Activated B cell treated with CpG ODN at 0.5 μM for 24 hours (primary cell): Measurements from ENCODE around the gene TCF12. TPM values are rescaled to one million over a fixed set of nuclear protein-coding genes. Genes with fewer than 3 reads are reported as not detected.

ENCODE experiments used
- ATAC-seq: fragments of 200-7000 bp; cut with Tn5 transposase; one replicate; pipeline ENCODE4 v1.10.0; 2021; ENCODE audit warnings: low read depth, mild to moderate bottlenecking, moderate library complexity
- CTCF ChIA-PET: fragments of 350-600 bp; sonication (Branson Sonifier 250); formaldehyde crosslinking; loops from one replicate; lab custom pipeline; 2021; ENCODE audit warnings: antibody characterized with exemption; lab: Charles Lee
- POLR2A ChIA-PET: fragments of 350-600 bp; sonication (Branson Sonifier 250); formaldehyde crosslinking; loops from one replicate; lab custom pipeline; 2021; ENCODE audit warnings: antibody characterized with exemption; lab: Charles Lee
- DNase-seq: peaks from one replicate; pipeline ENCODE4 v3.0.0; 2022
- H3K27ac Mint-ChIP-seq: one replicate; pipeline ENCODE4 v1.8.0; 2020; ENCODE audit warnings: mixed read lengths
- H3K27me3 Mint-ChIP-seq: one replicate; pipeline ENCODE4 v1.8.0; 2021; ENCODE audit warnings: mixed read lengths
- H3K36me3 Mint-ChIP-seq: one replicate; pipeline ENCODE4 v1.8.0; 2021; ENCODE audit warnings: low read depth, mixed read lengths
- H3K4me1 Mint-ChIP-seq: one replicate; pipeline ENCODE4 v1.8.0; 2021; ENCODE audit warnings: mixed read lengths
- H3K4me3 Mint-ChIP-seq: one replicate; pipeline ENCODE4 v1.8.0; 2020; ENCODE audit warnings: mild to moderate bottlenecking, mixed read lengths
- H3K9me3 Mint-ChIP-seq: one replicate; pipeline ENCODE4 v1.8.0; 2020; ENCODE audit warnings: mixed read lengths
- CTCF ChIP-seq: fragments of 200-600 bp; IDR thresholded peaks from one replicate; pipeline ENCODE4 v1.8.0; 2022; ENCODE audit warnings: antibody characterized with exemption, mild to moderate bottlenecking
- intact Hi-C: fragments of 100-400 bp; cut with micrococcal nuclease; formaldehyde crosslinking; loops from one replicate; pipeline ENCODE4 v1.15.1; 2024
- total RNA-seq: library from RNA; stranded (reverse); gene quantifications from 2 replicates; pipeline ENCODE4 v1.2.3, GENCODE V29; 2022

Gene TCF12
- total RNA-seq, 1 donor from 2014 or later, result 119 TPM

- DNase-seq, result no peak
- POLR2A ChIA-PET, result interaction anchor here (0.6 kb wide), 1 partner anchor 13 kb away, joined by 3 read pairs; no protein-coding TSS in a partner anchor
- TF ChIP-seq CTCF, result no peak
- no peak overlapping the region for H3K27ac Mint-ChIP-seq
- intact Hi-C loops, result no loop called here
- ATAC-seq, result peak; percentile 25
- H3K4me3 Mint-ChIP-seq, result no peak overlapping the region
- H3K36me3 Mint-ChIP-seq, result no peaks in the 10 kb centered on the region
- CTCF ChIA-PET, result no interaction called here
- H3K9me3 Mint-ChIP-seq, result no peaks in the 10 kb centered on the region
- peaks cover 15% of the 10 kb centered on the region for H3K4me1 Mint-ChIP-seq
- no peaks in the 10 kb centered on the region for H3K27me3 Mint-ChIP-seq
Observed at GRCh38 chr15:57323806-57324589, 405.6 kb downstream of the TCF12 start.

DNA sequence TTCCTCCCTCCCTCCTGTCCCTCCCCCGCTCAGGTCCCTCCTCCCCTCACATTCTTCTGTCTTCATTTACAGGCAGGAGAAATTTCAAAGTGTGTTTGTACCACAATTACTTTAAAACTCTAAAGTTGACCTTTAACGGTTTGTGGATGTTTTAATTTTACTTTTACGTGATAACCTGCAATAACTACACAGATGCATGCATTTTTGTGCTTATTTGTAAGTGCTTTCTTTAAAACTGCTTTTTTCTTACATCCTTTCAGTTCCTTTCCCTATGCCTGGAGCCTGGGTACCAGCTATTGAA is 406.1 kb downstream of the TCF12 start:
- peaks cover 15% of the 10 kb centered on the region for H3K4me1 Mint-ChIP-seq
- intact Hi-C loops, result no loop called here
- TF ChIP-seq CTCF, result no peak
- ATAC-seq (no peak), DNase-seq (no peak)
- ChIA-PET POLR2A (interaction anchor here (0.6 to 0.7 kb wide), 2 partner anchors 14 to 173 kb away, joined by 3 read pairs; no protein-coding TSS in a partner anchor), CTCF (no interaction called here)
- H3K27ac Mint-ChIP-seq, result no peak overlapping the region
- no peak overlapping the region for H3K4me3 Mint-ChIP-seq
- no peaks in the 10 kb centered on the region for H3K36me3 Mint-ChIP-seq
- H3K27me3 Mint-ChIP-seq, result peaks cover under 1% of the 10 kb centered on the region
- no peaks in the 10 kb centered on the region for H3K9me3 Mint-ChIP-seq

DNA sequence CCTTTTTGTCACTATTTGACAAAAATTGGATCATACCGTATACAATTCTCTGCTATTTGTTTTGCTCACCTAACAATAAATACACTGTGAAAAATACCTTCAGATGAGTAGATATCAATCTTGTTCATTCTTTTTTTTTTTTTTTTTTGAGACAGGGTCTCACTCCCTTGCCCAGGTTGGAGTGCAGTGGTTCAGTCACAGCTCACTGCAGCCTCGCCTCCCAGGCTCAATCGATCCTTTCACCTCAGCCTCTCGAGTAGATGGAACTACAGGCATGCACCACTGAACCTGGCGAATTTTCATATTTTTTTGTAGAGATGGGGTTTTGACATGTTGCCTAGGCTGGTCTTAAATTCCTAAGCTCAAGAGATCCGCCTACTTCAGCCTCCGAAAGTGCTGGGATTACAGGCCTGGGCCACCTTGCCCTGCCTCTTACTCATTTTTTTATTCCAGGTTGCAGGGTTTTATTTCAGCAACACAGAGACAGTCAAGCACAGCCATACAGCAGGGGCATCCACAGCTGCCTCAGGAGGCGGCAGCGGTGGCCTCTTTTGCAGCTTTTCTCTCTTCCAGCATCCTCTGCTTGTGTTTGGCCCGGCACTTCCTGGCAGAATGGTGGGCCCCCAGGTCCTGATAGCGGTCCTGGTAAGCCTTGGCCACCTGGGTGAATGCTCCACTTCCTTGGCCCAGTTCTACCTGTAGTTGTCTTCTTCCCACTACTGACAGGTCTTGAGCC is 406.7 kb downstream of the TCF12 start:
- ATAC-seq (no peak), DNase-seq (no peak)
- Mint-ChIP-seq H3K9me3 (no peaks in the 10 kb centered on the region), H3K27me3 (peaks cover 4% of the 10 kb centered on the region), H3K4me3 (no peak overlapping the region), H3K27ac (no peak overlapping the region), H3K4me1 (peaks cover 17% of the 10 kb centered on the region), H3K36me3 (no peaks in the 10 kb centered on the region)
- no peak for TF ChIP-seq CTCF
- intact Hi-C loops, result no loop called here
- ChIA-PET CTCF (no interaction called here), POLR2A (interaction anchor here (0.6 to 0.7 kb wide), 2 partner anchors 14 to 174 kb away, joined by 3 read pairs; no protein-coding TSS in a partner anchor)

DNA sequence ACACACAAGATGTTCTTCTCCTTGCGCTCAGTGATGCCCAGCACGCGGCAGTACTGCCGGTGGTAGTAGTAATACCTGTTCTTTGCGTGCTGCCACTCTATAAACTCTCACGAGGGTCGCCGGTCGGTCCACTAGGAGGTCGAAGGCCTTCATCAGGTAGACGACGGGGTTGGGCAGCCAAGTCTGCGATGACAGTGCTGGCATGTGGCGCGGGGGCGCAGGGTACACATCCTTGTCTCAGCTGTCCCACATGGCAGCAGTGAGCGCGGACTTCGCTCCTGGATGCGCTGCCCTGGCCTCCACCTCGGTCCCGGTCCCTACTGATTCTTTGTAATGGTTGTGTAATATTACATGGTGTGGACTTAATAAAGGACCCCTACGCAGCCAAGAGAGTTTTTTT is 407.8 kb downstream of the TCF12 start:
- no peak for TF ChIP-seq CTCF
- ATAC-seq (no peak), DNase-seq (no peak)
- Mint-ChIP-seq H3K36me3 (no peaks in the 10 kb centered on the region), H3K27me3 (peaks cover 8% of the 10 kb centered on the region), H3K9me3 (no peaks in the 10 kb centered on the region), H3K27ac (no peak overlapping the region), H3K4me1 (peaks cover 6% of the 10 kb centered on the region), H3K4me3 (no peak overlapping the region)
- ChIA-PET POLR2A (interaction anchor here (0.6 kb wide), 1 partner anchor 178 kb away, joined by 4 read pairs; no protein-coding TSS in a partner anchor), CTCF (no interaction called here)
- intact Hi-C loops, result no loop called here

DNA sequence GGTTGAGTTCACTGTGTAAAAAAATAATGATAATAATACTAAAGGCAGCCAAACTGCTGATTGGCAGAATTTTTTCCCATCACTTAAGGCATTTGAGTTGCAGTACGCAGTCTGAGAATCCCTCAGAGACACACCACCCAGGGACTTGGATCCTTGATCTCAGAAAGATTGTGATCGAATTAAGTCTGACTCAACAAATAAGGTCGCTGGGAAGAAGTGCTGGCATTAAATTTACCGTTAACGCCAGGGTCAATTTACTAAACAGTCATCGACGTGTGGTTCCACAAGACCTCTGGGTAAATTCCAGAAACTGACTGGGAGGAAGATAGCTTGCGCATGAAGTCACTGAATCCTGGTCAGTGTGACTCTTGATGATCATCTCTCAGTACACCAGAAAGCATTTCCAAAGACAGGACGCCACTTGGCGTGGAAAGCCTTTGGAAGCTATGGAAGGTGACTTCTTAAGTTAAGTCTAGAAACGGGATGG is 409.6 kb downstream of the TCF12 start:
- Mint-ChIP-seq H3K4me3 (no peak overlapping the region), H3K36me3 (no peaks in the 10 kb centered on the region), H3K9me3 (no peaks in the 10 kb centered on the region), H3K27me3 (peaks cover 12% of the 10 kb centered on the region), H3K4me1 (peaks cover 3% of the 10 kb centered on the region), H3K27ac (no peak overlapping the region)
- no peak for DNase-seq
- POLR2A ChIA-PET, result no interaction called here
- intact Hi-C loops, result no loop called here
- no peak for ATAC-seq
- TF ChIP-seq CTCF, result no peak
- CTCF ChIA-PET, result no interaction called here
